ENCODE measurements around the gene CCNA2.

Gene CCNA2

DNA sequence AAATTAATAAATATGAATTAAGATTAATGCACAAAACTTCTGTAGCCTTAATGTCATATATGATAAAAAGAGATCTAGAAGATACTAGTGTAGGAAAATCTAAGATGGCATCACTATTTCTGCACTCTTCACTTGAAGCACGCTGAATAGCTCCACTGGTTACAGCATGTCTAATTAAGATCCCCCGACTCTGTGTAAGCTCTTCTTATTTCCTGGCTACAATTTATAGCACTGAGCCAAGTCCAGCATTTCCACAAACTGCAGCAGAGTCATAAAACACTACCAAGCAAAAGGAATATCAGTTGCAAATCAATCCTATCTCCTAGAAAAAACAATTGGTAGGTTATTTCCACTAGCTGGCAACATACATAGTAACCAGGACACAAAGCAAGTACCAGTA lies 1.3 kb upstream of the CCNA2 start:
- TF ChIP-seq POLR2AphosphoS5 (IDR thresholded peaks at IDR 0.05; ENCODE audit: low read depth, low read length) (no peak), TAF1 (IDR thresholded peaks at IDR 0.05; ENCODE audit: borderline replicate concordance, low read depth, low read length) (no peak), POLR2A (IDR thresholded peaks at IDR 0.05; ENCODE audit: low read depth, low read length) (no peak)
- DNase-seq (ENCODE audit: insufficient read length) (no peak), FAIRE-seq (peak; percentile 69)

DNA sequence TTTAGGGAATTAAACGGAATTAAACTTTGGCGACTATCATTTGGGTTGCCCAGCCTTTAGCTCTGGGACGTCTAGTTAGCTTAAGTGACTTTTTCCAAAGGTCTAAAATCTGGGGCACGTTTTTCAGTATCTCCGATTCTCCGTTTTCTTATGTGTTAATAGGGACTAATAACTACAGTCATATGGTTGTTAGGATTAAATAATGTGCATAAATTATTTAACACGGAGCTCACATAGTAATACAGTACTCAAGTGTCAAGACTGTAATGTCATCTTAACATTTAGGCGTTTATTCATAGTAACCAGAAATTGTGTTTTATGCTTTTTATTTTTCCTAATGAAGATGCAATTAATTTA lies 466 bp upstream of the CCNA2 start:
- TF ChIP-seq POLR2A (IDR thresholded peaks at IDR 0.05; ENCODE audit: low read depth, low read length) (no peak), TAF1 (IDR thresholded peaks at IDR 0.05; ENCODE audit: borderline replicate concordance, low read depth, low read length) (no peak), POLR2AphosphoS5 (IDR thresholded peaks at IDR 0.05; ENCODE audit: low read depth, low read length) (no peak)
- DNase-seq (ENCODE audit: insufficient read length) (no peak), FAIRE-seq (no peak)

DNA sequence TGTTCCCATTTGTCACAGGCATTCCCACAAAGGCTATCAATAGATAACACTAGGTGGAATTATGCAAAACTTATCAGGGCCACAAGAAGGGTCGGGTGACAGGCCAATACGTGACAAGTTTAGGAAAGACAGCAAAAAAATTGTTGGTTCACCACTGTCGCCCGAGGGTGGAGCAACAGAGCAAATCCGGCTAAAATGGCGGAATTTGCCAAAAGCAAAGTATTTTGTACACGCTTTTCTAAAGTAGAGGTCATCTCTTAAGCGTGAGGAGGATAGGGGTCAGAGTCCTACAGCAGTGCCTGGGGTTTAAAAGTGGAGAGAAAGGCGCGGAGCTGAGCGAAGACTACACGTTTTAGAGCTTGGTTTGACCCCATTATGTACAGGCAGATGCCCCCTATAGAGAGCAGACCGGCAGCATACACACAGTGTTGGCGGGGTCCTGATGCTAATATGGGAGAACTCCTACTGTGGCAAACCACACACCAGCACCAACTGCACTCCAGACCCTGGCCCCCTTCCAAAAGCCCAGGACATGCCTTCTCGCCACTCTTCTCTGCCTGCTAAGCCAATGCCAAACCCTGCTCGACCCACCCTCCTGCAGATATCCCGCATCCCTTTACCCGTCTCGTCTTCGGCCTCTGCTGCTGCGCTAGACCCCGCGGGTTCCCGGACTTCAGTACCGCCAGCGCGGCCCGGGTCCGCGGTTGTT lies 733 bp downstream of the CCNA2 start:
- peak; percentile 81 for FAIRE-seq
- no peak for TF ChIP-seq POLR2A (IDR thresholded peaks at IDR 0.05; ENCODE audit: low read depth, low read length)
- TF ChIP-seq POLR2AphosphoS5 (IDR thresholded peaks at IDR 0.05; ENCODE audit: low read depth, low read length) = no peak
- TF ChIP-seq TAF1 (IDR thresholded peaks at IDR 0.05; ENCODE audit: borderline replicate concordance, low read depth, low read length) = no peak; the same call in 1 of the 2 replicates
- no peak for DNase-seq (ENCODE audit: insufficient read length)

DNA sequence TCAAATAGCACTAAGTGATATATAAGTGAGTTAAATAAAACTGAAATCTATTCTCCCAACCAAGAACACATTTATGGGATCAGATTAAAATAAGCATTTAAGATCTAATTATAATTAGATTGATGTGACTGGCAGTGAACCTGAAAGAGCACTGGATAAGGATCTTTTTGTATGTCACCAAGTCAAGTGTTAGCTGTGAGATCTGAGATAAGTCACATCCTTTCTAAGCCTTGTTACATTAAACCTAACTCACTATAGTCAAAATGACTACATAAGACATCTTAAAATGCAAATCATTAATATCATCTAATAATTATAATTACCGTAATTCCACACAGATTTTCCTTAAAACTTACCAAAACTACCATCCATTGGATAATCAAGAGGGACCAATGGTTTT lies 1.6 kb downstream of the CCNA2 start:
- no peak for FAIRE-seq
- no peak for DNase-seq (ENCODE audit: insufficient read length)
- TF ChIP-seq TAF1 (IDR thresholded peaks at IDR 0.05; ENCODE audit: borderline replicate concordance, low read depth, low read length) (no peak), POLR2AphosphoS5 (IDR thresholded peaks at IDR 0.05; ENCODE audit: low read depth, low read length) (no peak), POLR2A (IDR thresholded peaks at IDR 0.05; ENCODE audit: low read depth, low read length) (no peak)

DNA sequence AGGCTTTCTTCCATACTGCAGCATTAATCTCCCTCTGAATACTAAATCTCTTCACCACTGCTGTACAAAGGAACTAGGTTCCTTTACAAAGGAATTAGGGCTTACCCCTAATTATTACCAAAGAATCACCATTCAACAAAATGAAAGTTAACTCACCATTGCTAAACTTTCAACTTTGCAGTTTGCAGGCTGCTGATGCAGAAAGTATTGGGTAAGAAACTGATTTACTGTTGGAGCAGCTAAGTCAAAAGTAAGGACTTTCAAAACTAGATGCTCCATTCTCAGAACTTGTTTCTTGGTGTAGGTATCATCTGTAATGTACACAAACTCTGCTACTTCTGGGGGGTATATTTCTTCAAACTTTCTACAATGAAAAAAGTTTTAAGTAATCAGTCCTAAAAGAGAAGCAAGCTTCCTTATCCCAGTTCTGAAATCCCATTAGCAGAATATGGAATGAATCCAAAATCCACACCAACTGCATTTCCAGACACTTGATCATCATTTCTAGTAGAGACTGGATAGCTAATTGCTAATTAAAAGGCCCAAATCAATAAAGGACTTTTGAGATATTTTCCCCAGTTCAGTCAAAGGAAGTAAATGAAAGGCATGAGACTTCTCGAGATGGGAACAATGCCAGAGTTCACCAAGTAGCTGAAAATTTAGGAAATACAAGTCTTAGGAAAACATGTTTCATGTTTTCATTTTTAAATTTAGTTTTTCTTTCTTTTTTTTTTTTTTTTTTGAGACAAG lies 4.3 kb downstream of the CCNA2 start:
- FAIRE-seq (no peak), DNase-seq (ENCODE audit: insufficient read length) (no peak)
- TF ChIP-seq TAF1 (IDR thresholded peaks at IDR 0.05; ENCODE audit: borderline replicate concordance, low read depth, low read length) (no peak), POLR2A (IDR thresholded peaks at IDR 0.05; ENCODE audit: low read depth, low read length) (no peak), POLR2AphosphoS5 (IDR thresholded peaks at IDR 0.05; ENCODE audit: low read depth, low read length) (no peak)

DNA sequence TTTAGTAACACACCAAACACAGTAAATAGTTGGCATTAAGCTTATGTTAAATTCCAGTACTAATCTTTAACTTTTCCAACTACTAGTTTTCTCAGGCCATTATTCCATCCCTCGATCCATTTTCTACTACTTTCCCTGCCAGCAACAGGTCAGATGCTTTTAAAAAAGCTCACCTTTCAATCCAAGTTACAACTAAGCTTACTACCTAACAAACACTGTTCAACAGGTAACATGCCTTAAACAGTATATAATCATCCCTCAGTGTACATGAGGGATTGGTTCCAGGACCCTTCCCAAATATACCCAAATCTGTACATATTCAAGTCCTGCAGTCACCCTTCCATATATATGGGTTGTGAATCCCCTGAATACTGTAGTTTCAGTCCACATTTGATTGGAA lies 5.5 kb downstream of the CCNA2 start:
- DNase-seq (ENCODE audit: insufficient read length) (no peak), FAIRE-seq (peak; percentile 30)
- TF ChIP-seq POLR2A (IDR thresholded peaks at IDR 0.05; ENCODE audit: low read depth, low read length) (no peak; the same call in 1 of the 2 replicates), TAF1 (IDR thresholded peaks at IDR 0.05; ENCODE audit: borderline replicate concordance, low read depth, low read length) (no peak)

- DNase-seq (ENCODE audit: insufficient read length) (no peak), FAIRE-seq (no peak)
- TF ChIP-seq POLR2A (IDR thresholded peaks at IDR 0.05; ENCODE audit: low read depth, low read length) (no peak), TAF1 (IDR thresholded peaks at IDR 0.05; ENCODE audit: borderline replicate concordance, low read depth, low read length) (no peak), POLR2AphosphoS5 (IDR thresholded peaks at IDR 0.05; ENCODE audit: low read depth, low read length) (no peak)
Measured at GRCh38 chr4:121817701-121818100, 6.0 kb downstream of the CCNA2 start.

DNA sequence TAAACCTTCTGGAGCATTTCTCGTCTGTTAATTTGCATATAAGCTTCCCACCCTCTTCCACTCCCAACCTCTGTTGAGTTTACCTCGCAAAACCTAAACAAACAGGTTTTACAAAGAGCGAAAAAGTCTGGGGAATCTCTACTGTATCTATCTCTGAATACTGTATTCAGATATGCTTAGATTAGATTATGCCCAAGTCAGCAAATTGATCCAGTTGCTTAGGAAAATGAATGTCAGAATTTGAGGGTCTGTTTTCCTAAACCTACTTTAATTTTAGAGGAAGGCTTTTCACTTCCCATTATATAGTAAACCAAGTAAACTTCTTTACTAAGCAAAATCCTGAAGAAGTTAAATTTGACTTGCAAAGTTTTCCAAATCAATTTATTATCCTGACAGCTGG lies 6.7 kb downstream of the CCNA2 start:
- FAIRE-seq (no peak), DNase-seq (ENCODE audit: insufficient read length) (no peak)
- no peak for TF ChIP-seq TAF1 (IDR thresholded peaks at IDR 0.05; ENCODE audit: borderline replicate concordance, low read depth, low read length)
- no peak for TF ChIP-seq POLR2AphosphoS5 (IDR thresholded peaks at IDR 0.05; ENCODE audit: low read depth, low read length)
- TF ChIP-seq POLR2A (IDR thresholded peaks at IDR 0.05; ENCODE audit: low read depth, low read length) = no peak

DNA sequence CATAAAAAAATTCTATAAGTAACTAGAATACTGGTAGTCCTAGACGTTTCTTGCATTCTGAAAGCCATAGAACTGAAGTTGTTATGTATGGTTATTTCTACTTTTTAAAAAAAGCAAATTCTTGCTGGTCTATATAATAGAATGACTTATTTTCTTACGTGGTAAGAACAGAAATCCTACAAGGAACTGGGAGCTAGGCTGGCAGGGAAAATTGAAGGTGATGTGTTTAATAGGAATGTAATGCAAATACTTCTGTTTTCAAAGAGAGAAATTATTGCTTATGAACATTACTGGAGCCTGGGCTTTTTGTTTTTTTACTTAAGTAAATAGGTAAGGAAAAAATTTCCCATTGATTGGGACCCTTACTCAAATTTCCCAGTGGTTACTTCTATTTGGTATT lies 8.9 kb downstream of the CCNA2 start:
- no peak for FAIRE-seq
- TF ChIP-seq POLR2AphosphoS5 (IDR thresholded peaks at IDR 0.05; ENCODE audit: low read depth, low read length) = no peak
- no peak for TF ChIP-seq POLR2A (IDR thresholded peaks at IDR 0.05; ENCODE audit: low read depth, low read length)
- TF ChIP-seq TAF1 (IDR thresholded peaks at IDR 0.05; ENCODE audit: borderline replicate concordance, low read depth, low read length) = no peak
- no peak for DNase-seq (ENCODE audit: insufficient read length)

GRCh38 chr4:121811122-121811521 lies 12.6 kb downstream of the CCNA2 start:
- DNase-seq (ENCODE audit: insufficient read length) (no peak), FAIRE-seq (peak; percentile 33)
- TF ChIP-seq POLR2AphosphoS5 (IDR thresholded peaks at IDR 0.05; ENCODE audit: low read depth, low read length) = no peak
- TF ChIP-seq POLR2A (IDR thresholded peaks at IDR 0.05; ENCODE audit: low read depth, low read length) = no peak
- no peak for TF ChIP-seq TAF1 (IDR thresholded peaks at IDR 0.05; ENCODE audit: borderline replicate concordance, low read depth, low read length)

DNA sequence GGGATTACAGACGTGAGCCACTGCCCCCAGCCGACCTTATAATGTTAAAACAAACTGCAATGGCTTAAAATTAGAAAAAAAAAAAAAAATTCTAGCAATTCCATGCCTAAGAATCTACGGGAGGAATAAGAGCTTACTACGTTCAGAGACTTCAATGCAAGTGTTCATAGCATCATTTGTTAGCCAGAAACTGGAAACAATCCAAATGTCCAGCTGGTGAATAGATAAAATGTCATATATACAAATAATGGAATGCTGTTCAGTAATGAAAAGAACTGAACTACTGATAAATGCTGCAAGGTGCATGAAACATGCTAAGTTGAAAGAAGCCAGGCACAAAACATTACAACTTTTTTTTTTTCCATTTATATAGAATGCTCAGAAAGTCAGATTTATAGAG lies 17.3 kb downstream of the CCNA2 start:
- TF ChIP-seq POLR2A (IDR thresholded peaks at IDR 0.05; ENCODE audit: low read depth, low read length) (no peak), TAF1 (IDR thresholded peaks at IDR 0.05; ENCODE audit: borderline replicate concordance, low read depth, low read length) (no peak), POLR2AphosphoS5 (IDR thresholded peaks at IDR 0.05; ENCODE audit: low read depth, low read length) (no peak)
- DNase-seq (ENCODE audit: insufficient read length) (no peak), FAIRE-seq (no peak)

DNA sequence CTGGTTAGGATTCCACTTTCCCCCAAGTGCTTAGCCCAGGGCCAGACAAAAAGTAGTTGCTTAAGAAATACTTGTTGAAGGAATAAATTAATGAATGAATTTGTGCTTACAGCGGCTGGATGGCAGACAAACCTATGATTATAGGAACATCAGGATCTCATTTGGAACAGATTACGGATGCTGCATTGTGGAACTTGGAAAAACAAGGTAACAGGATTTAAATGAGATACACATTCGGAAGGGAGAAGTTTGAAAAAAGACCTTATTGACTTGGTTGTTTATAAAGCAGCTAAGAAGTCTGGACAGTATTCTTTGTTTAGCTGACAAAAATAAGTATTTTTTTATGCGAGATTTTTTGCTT lies 22.0 kb downstream of the CCNA2 start:
- TF ChIP-seq POLR2A (IDR thresholded peaks at IDR 0.05; ENCODE audit: low read depth, low read length) (no peak), TAF1 (IDR thresholded peaks at IDR 0.05; ENCODE audit: borderline replicate concordance, low read depth, low read length) (no peak), POLR2AphosphoS5 (IDR thresholded peaks at IDR 0.05; ENCODE audit: low read depth, low read length) (no peak)
- FAIRE-seq (no peak), DNase-seq (ENCODE audit: insufficient read length) (no peak)

Measured in GM12892 (cell line).